ENCODE results near the gene SLC25A51.

SLC25A51 gene

GRCh38 chr9:37937366-37937765, 33.4 kb upstream of the SLC25A51 start:
- ATAC-seq = no peak
- no peak for TF ChIP-seq CREB5 (CRISPR knock-in tag; IDR thresholded peaks at IDR 0.05; ENCODE audit: low read depth)
- TF ChIP-seq ZFP3 (CRISPR knock-in tag; IDR thresholded peaks at IDR 0.05) = no peak
- TF ChIP-seq ZNF565 (CRISPR knock-in tag; conservative IDR thresholded peaks at IDR 0.05; ENCODE audit: low read depth) = no peak
- TF ChIP-seq ZNF8 (CRISPR knock-in tag; IDR thresholded peaks at IDR 0.05) = no peak
- no peak for TF ChIP-seq POU6F1 (CRISPR knock-in tag; IDR thresholded peaks at IDR 0.05; ENCODE audit: borderline replicate concordance, low read depth)
- TF ChIP-seq PPARA (CRISPR knock-in tag; IDR thresholded peaks at IDR 0.05; ENCODE audit: borderline replicate concordance) = no peak
- TF ChIP-seq GLIS3 (CRISPR knock-in tag; IDR thresholded peaks at IDR 0.05) = no peak
- TF ChIP-seq TOX (CRISPR knock-in tag; IDR thresholded peaks at IDR 0.05; ENCODE audit: borderline replicate concordance) = no peak
- TF ChIP-seq ZC3H10 (CRISPR knock-in tag; IDR thresholded peaks at IDR 0.05) = no peak
- TF ChIP-seq ZNF70 (CRISPR knock-in tag; IDR thresholded peaks at IDR 0.05) = no peak
- TF ChIP-seq, protein P1, sequence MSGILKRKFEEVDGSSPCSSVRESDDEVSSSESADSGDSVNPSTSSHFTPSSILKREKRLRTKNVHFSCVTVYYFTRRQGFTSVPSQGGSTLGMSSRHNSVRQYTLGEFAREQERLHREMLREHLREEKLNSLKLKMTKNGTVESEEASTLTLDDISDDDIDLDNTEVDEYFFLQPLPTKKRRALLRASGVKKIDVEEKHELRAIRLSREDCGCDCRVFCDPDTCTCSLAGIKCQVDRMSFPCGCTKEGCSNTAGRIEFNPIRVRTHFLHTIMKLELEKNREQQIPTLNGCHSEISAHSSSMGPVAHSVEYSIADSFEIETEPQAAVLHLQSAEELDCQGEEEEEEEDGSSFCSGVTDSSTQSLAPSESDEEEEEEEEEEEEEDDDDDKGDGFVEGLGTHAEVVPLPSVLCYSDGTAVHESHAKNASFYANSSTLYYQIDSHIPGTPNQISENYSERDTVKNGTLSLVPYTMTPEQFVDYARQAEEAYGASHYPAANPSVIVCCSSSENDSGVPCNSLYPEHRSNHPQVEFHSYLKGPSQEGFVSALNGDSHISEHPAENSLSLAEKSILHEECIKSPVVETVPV (CRISPR knock-in tag; IDR thresholded peaks at IDR 0.05) = no peak
- TF ChIP-seq, protein P2, sequence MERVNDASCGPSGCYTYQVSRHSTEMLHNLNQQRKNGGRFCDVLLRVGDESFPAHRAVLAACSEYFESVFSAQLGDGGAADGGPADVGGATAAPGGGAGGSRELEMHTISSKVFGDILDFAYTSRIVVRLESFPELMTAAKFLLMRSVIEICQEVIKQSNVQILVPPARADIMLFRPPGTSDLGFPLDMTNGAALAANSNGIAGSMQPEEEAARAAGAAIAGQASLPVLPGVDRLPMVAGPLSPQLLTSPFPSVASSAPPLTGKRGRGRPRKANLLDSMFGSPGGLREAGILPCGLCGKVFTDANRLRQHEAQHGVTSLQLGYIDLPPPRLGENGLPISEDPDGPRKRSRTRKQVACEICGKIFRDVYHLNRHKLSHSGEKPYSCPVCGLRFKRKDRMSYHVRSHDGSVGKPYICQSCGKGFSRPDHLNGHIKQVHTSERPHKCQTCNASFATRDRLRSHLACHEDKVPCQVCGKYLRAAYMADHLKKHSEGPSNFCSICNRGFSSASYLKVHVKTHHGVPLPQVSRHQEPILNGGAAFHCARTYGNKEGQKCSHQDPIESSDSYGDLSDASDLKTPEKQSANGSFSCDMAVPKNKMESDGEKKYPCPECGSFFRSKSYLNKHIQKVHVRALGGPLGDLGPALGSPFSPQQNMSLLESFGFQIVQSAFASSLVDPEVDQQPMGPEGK (CRISPR knock-in tag; IDR thresholded peaks at IDR 0.05; ENCODE audit: borderline replicate concordance) = no peak
- no peak for TF ChIP-seq TCF4 (CRISPR knock-in tag; IDR thresholded peaks at IDR 0.05; ENCODE audit: borderline replicate concordance)
- TF ChIP-seq, protein P3, sequence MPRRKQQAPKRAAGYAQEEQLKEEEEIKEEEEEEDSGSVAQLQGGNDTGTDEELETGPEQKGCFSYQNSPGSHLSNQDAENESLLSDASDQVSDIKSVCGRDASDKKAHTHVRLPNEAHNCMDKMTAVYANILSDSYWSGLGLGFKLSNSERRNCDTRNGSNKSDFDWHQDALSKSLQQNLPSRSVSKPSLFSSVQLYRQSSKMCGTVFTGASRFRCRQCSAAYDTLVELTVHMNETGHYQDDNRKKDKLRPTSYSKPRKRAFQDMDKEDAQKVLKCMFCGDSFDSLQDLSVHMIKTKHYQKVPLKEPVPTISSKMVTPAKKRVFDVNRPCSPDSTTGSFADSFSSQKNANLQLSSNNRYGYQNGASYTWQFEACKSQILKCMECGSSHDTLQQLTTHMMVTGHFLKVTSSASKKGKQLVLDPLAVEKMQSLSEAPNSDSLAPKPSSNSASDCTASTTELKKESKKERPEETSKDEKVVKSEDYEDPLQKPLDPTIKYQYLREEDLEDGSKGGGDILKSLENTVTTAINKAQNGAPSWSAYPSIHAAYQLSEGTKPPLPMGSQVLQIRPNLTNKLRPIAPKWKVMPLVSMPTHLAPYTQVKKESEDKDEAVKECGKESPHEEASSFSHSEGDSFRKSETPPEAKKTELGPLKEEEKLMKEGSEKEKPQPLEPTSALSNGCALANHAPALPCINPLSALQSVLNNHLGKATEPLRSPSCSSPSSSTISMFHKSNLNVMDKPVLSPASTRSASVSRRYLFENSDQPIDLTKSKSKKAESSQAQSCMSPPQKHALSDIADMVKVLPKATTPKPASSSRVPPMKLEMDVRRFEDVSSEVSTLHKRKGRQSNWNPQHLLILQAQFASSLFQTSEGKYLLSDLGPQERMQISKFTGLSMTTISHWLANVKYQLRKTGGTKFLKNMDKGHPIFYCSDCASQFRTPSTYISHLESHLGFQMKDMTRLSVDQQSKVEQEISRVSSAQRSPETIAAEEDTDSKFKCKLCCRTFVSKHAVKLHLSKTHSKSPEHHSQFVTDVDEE (CRISPR knock-in tag; IDR thresholded peaks at IDR 0.05) = no peak
- no peak for TF ChIP-seq ARNTL (CRISPR knock-in tag; IDR thresholded peaks at IDR 0.05; ENCODE audit: borderline replicate concordance, low read depth)
- TF ChIP-seq CSDC2 (CRISPR knock-in tag; IDR thresholded peaks at IDR 0.05) = no peak

GRCh38 chr9:37936965-37937364, 33.0 kb upstream of the SLC25A51 start:
- peak; percentile 65 for ATAC-seq
- no peak for TF ChIP-seq ARNTL (CRISPR knock-in tag; IDR thresholded peaks at IDR 0.05; ENCODE audit: borderline replicate concordance, low read depth)
- TF ChIP-seq, protein P3 (CRISPR knock-in tag; IDR thresholded peaks at IDR 0.05) = 0 out of 2 replicates have a peak, but pooled peaks have one; percentile 41

- ATAC-seq = no peak
- TF ChIP-seq ZFP3 (CRISPR knock-in tag; IDR thresholded peaks at IDR 0.05) = no peak
- TF ChIP-seq ARNTL (CRISPR knock-in tag; IDR thresholded peaks at IDR 0.05; ENCODE audit: borderline replicate concordance, low read depth) = no peak
- TF ChIP-seq ZC3H10 (CRISPR knock-in tag; IDR thresholded peaks at IDR 0.05) = no peak
- no peak for TF ChIP-seq ZFP30 (CRISPR knock-in tag; IDR thresholded peaks at IDR 0.05)
- no peak for TF ChIP-seq ZNF565 (CRISPR knock-in tag; conservative IDR thresholded peaks at IDR 0.05; ENCODE audit: low read depth)
- TF ChIP-seq CSDC2 (CRISPR knock-in tag; IDR thresholded peaks at IDR 0.05) = no peak
- TF ChIP-seq POU6F1 (CRISPR knock-in tag; IDR thresholded peaks at IDR 0.05; ENCODE audit: borderline replicate concordance, low read depth) = no peak
- TF ChIP-seq, protein P2 (CRISPR knock-in tag; IDR thresholded peaks at IDR 0.05; ENCODE audit: borderline replicate concordance) = no peak
- no peak for TF ChIP-seq PPARA (CRISPR knock-in tag; IDR thresholded peaks at IDR 0.05; ENCODE audit: borderline replicate concordance)
- no peak for TF ChIP-seq ESRRG (CRISPR knock-in tag; IDR thresholded peaks at IDR 0.05)
- no peak for TF ChIP-seq TCF4 (CRISPR knock-in tag; IDR thresholded peaks at IDR 0.05; ENCODE audit: borderline replicate concordance)
- TF ChIP-seq ZNF70 (CRISPR knock-in tag; IDR thresholded peaks at IDR 0.05) = no peak
- TF ChIP-seq SNAI2 (CRISPR knock-in tag; IDR thresholded peaks at IDR 0.05) = no peak
Measured at GRCh38 chr9:37936376-37936775, 32.4 kb upstream of the SLC25A51 start.

Measured in SK-N-SH treated with all-trans-retinoic acid at 6 μM for 48 hours (cell line).